HepG2 (cell line): Measurements from ENCODE around the gene CPPED1. TPM values are rescaled to one million over a fixed set of nuclear protein-coding genes. Genes with fewer than 3 reads are reported as not detected.
A peak's percentile ranks its signal among the peaks of the same experiment; 100 is the strongest.

ENCODE experiments used
- IKZF1 ChIP-seq: fragments of 450-650 bp; IDR thresholded peaks from 2 replicates; pipeline ENCODE4 v1.7.1; 2016
- NFE2L2 ChIP-seq: fragments of 150-350 bp; IDR thresholded peaks from 2 replicates; pipeline ENCODE4 v1.6.1; 2014; ENCODE audit warnings: low read length
- NONO ChIP-seq, 2 experiments: fragments of 450-650 bp in 1 of 2; sonication (generic) in 1 of 2; formaldehyde crosslinking in 1 of 2; IDR thresholded peaks in 1 of 2; conservative IDR thresholded peaks in 1 of 2; 2 replicates each; pipeline versions ENCODE4 v1.6.1 to v1.8.0; 2017 to 2022; ENCODE audit warnings: mild to moderate bottlenecking in 1 of 2, missing genetic modification reagents in 1 of 2, moderate library complexity in 1 of 2
- PHF5A ChIP-seq: IDR thresholded peaks from one replicate; pipeline ENCODE4 v1.6.1; 2018; ENCODE audit warnings: low read depth, missing genetic modification reagents; ENCODE audit not compliant: unreplicated experiment
- SAP130 ChIP-seq: IDR thresholded peaks from 2 replicates; pipeline ENCODE4 v1.6.1; 2016; ENCODE audit warnings: low read depth
- SPEN ChIP-seq: sonication (generic); formaldehyde crosslinking; IDR thresholded peaks from 2 replicates; pipeline ENCODE4 v1.5.1; 2020; ENCODE audit warnings: low read depth, mild to moderate bottlenecking, missing genetic modification reagents
- TARDBP ChIP-seq: sonication (generic); formaldehyde crosslinking; IDR thresholded peaks from 2 replicates; pipeline ENCODE4 v1.8.0; 2022; ENCODE audit warnings: mild to moderate bottlenecking, missing genetic modification reagents
- TGIF2 ChIP-seq: IDR thresholded peaks from 2 replicates; pipeline ENCODE4 v1.6.1; 2016; ENCODE audit warnings: control low read depth, missing compliant biosample characterization
- U2AF1 ChIP-seq: fragments of 200-400 bp; formaldehyde crosslinking; optimal IDR thresholded peaks from 2 replicates; pipeline ENCODE3; 2017; ENCODE audit warnings: mild to moderate bottlenecking, low read depth, low read length
- XRCC5 ChIP-seq: fragments of 200-400 bp; formaldehyde crosslinking; optimal IDR thresholded peaks from 2 replicates; pipeline ENCODE3; 2017; ENCODE audit warnings: mild to moderate bottlenecking, low read length
- ZFP41 ChIP-seq: sonication (generic); formaldehyde crosslinking; IDR thresholded peaks from 2 replicates; pipeline ENCODE4 v1.4.0; 2020; ENCODE audit warnings: mild to moderate bottlenecking, missing genetic modification reagents, borderline replicate concordance
- ZFX ChIP-seq: sonication (generic); formaldehyde crosslinking; IDR thresholded peaks from 2 replicates; pipeline ENCODE4 v1.4.0; 2020; ENCODE audit warnings: mild to moderate bottlenecking, low read depth, missing genetic modification reagents, moderate library complexity
- ZMYM3 ChIP-seq: sonication (generic); formaldehyde crosslinking; IDR thresholded peaks from 2 replicates; pipeline ENCODE4 v1.5.1; 2020; ENCODE audit warnings: mild to moderate bottlenecking, missing genetic modification reagents
- ZNF12 ChIP-seq: sonication (generic); formaldehyde crosslinking; IDR thresholded peaks from 2 replicates; pipeline ENCODE4 v1.5.0; 2020; ENCODE audit warnings: missing genetic modification reagents
- ZNF20 ChIP-seq: sonication (generic); formaldehyde crosslinking; IDR thresholded peaks from 2 replicates; pipeline ENCODE4 v1.4.0; 2020; ENCODE audit warnings: mild to moderate bottlenecking, moderate library complexity, missing genetic modification reagents
- ZNF251 ChIP-seq: sonication (generic); formaldehyde crosslinking; IDR thresholded peaks from 2 replicates; pipeline ENCODE4 v1.9.0; 2021; ENCODE audit warnings: mild to moderate bottlenecking, missing genetic modification reagents
- ZNF329 ChIP-seq: sonication (generic); formaldehyde crosslinking; IDR thresholded peaks from 2 replicates; pipeline ENCODE4 v1.9.0; 2021; ENCODE audit warnings: low read depth, mild to moderate bottlenecking, missing genetic modification reagents
- ZNF543 ChIP-seq: sonication (generic); formaldehyde crosslinking; IDR thresholded peaks from 2 replicates; pipeline ENCODE4 v1.4.0; 2020; ENCODE audit warnings: mild to moderate bottlenecking, missing genetic modification reagents
- polyA plus RNA-seq, 8 experiments: library from polyadenylated mRNA; depleted of rRNA in 3 of 8; stranded (reverse) in 7 of 8; unstranded in 1 of 8; fragments of >200 nt; fragmentation: Illumina TruSeq in 4 of 8; extraction: Trizol in 4 of 8; gene quantifications; 2 replicates each; pipeline versions ENCODE4 v1.2.1 to v1.2.3, GENCODE V29; 2011 to 2016; ENCODE audit warnings: low read depth in 4 of 8, missing spikeins in 1 of 8, mixed read lengths in 1 of 8; ENCODE audit not compliant: insufficient read depth in 1 of 8
- total RNA-seq, 5 experiments: library from RNA; depleted of rRNA; stranded (reverse); fragments of >200 nt; fragmentation: Illumina TruSeq; extraction: Trizol; gene quantifications; 2 replicates each; pipeline ENCODE4 v1.2.3, GENCODE V29; 2016; ENCODE audit warnings: low read depth in 1 of 5
- TF ChIP-seq, protein P1 (sequence below): sonication (generic); formaldehyde crosslinking; IDR thresholded peaks from 2 replicates; pipeline ENCODE4 v1.4.0; 2020; ENCODE audit warnings: missing genetic modification reagents
- TF ChIP-seq, protein P2 (sequence below): sonication (generic); formaldehyde crosslinking; IDR thresholded peaks from 2 replicates; pipeline ENCODE4 v1.4.0; 2020; ENCODE audit warnings: missing genetic modification reagents
- TF ChIP-seq, protein P3 (sequence below): IDR thresholded peaks from 2 replicates; pipeline ENCODE4 v1.6.1; 2016; ENCODE audit warnings: low read depth, borderline replicate concordance
- TF ChIP-seq, protein P4 (sequence below): sonication (generic); formaldehyde crosslinking; IDR thresholded peaks from 2 replicates; pipeline ENCODE4 v1.4.0; 2020; ENCODE audit warnings: missing genetic modification reagents, borderline replicate concordance
- TF ChIP-seq, protein P5 (sequence below): IDR thresholded peaks from 2 replicates; pipeline ENCODE4 v1.6.1; 2016; ENCODE audit warnings: low read depth

The CPPED1 gene
- total and polyA plus RNA-seq, 2 of the 13 experiments (the other 11 are each of a cell fraction or from before 2014, with no cell fraction given): 66.6 to 71.3 TPM

DNA sequence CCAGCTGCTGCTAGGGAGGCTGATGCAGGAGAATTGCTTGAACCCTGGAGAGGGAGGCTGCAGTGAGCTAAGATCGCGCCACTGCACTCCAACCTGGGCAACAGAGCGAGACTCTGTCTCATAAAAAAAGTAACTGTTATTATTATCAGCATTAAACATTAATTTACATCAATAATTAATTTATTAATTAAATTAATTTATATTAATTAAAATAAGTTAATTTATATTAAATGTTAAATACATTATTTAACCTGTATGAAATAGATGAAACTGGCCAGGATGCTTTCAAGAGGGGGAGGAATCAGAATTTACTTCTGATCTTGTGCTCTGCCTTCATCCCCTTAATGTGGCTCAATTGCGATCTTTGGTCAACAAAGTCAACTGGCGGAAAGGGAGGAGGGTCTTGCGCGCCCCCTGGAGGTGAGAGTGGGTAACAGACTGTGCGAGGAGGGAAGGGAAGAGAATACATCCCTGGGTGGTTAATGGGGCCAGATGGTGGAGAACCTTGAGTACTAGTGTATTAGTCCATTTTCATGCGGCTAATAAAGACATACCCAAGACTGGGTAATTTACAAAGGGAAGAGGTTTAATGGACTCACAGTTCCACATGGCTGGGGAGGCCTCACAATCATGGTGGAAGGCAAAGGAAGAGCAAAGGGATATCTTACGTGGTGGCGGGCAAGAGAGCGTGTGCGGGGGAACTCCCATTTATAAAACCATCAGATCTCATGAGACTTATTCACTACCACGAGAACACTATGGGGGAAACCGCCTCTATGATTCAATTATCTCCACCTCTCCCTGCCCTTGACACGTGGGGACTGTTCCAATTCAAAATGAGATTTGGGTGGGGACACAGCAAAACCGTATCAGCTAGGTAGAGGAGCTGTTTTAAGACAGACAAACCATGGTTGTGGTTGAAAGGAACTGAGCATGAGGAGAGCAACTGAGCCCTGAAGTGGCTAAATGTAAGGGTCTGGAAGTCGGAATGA, 15.7 kb upstream of the CPPED1 start (continued):
- TF ChIP-seq ZNF543 (CRISPR knock-in tag) (no peak), ZFP41 (CRISPR knock-in tag) (no peak), ZNF251 (CRISPR knock-in tag) (no peak), ZMYM3 (peak; percentile 37; the same call in 1 of the 2 replicates), NFE2L2 (peak; percentile 19; the same call in 1 of the 2 replicates), TGIF2 (CRISPR knock-in tag) (peak; percentile 54), XRCC5 (peak; percentile 91), SAP130 (CRISPR knock-in tag) (peak; percentile 47; the same call in 1 of the 2 replicates), ZNF12 (CRISPR knock-in tag) (no peak), TARDBP (CRISPR knock-in tag) (0 out of 2 replicates have a peak, but pooled peaks have one; percentile 24), IKZF1 (no peak), PHF5A (CRISPR knock-in tag) (peak; percentile 81), ZNF329 (CRISPR knock-in tag) (no peak), ZFX (CRISPR knock-in tag) (no peak), ZNF20 (no peak), NONO (IDR thresholded peaks at IDR 0.05) (no peak), NONO (CRISPR knock-in tag; conservative IDR thresholded peaks at IDR 0.05) (0 out of 2 replicates have a peak, but pooled peaks have one; percentile 36), SPEN (CRISPR knock-in tag) (peak; percentile 31; the same call in 1 of the 2 replicates), U2AF1 (no peak)
- TF ChIP-seq, protein P1, sequence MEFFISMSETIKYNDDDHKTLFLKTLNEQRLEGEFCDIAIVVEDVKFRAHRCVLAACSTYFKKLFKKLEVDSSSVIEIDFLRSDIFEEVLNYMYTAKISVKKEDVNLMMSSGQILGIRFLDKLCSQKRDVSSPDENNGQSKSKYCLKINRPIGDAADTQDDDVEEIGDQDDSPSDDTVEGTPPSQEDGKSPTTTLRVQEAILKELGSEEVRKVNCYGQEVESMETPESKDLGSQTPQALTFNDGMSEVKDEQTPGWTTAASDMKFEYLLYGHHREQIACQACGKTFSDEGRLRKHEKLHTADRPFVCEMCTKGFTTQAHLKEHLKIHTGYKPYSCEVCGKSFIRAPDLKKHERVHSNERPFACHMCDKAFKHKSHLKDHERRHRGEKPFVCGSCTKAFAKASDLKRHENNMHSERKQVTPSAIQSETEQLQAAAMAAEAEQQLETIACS (CRISPR knock-in tag): no peak
- TF ChIP-seq, protein P2, sequence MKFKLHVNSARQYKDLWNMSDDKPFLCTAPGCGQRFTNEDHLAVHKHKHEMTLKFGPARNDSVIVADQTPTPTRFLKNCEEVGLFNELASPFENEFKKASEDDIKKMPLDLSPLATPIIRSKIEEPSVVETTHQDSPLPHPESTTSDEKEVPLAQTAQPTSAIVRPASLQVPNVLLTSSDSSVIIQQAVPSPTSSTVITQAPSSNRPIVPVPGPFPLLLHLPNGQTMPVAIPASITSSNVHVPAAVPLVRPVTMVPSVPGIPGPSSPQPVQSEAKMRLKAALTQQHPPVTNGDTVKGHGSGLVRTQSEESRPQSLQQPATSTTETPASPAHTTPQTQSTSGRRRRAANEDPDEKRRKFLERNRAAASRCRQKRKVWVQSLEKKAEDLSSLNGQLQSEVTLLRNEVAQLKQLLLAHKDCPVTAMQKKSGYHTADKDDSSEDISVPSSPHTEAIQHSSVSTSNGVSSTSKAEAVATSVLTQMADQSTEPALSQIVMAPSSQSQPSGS: 0 out of 2 replicates have a peak, but pooled peaks have one; percentile 42
- TF ChIP-seq, protein P3, sequence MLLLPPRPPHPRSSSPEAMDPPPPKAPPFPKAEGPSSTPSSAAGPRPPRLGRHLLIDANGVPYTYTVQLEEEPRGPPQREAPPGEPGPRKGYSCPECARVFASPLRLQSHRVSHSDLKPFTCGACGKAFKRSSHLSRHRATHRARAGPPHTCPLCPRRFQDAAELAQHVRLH (CRISPR knock-in tag): peak; percentile 83
- TF ChIP-seq, protein P4, sequence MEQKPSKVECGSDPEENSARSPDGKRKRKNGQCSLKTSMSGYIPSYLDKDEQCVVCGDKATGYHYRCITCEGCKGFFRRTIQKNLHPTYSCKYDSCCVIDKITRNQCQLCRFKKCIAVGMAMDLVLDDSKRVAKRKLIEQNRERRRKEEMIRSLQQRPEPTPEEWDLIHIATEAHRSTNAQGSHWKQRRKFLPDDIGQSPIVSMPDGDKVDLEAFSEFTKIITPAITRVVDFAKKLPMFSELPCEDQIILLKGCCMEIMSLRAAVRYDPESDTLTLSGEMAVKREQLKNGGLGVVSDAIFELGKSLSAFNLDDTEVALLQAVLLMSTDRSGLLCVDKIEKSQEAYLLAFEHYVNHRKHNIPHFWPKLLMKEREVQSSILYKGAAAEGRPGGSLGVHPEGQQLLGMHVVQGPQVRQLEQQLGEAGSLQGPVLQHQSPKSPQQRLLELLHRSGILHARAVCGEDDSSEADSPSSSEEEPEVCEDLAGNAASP: peak; percentile 61; the same call in 1 of the 2 replicates
- TF ChIP-seq, protein P5, sequence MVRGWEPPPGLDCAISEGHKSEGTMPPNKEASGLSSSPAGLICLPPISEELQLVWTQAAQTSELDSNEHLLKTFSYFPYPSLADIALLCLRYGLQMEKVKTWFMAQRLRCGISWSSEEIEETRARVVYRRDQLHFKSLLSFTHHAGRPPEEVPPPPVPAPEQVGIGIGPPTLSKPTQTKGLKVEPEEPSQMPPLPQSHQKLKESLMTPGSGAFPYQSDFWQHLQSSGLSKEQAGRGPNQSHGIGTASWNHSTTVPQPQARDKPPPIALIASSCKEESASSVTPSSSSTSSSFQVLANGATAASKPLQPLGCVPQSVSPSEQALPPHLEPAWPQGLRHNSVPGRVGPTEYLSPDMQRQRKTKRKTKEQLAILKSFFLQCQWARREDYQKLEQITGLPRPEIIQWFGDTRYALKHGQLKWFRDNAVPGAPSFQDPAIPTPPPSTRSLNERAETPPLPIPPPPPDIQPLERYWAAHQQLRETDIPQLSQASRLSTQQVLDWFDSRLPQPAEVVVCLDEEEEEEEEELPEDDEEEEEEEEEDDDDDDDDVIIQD (CRISPR knock-in tag): peak; percentile 90
